Endometrial microvascular endothelial cells (primary cell): ENCODE results near the gene CELA2A. TPM values are rescaled to one million over a fixed set of nuclear protein-coding genes. Genes with fewer than 3 reads are reported as not detected.
"Not testable (repeated sequence)": the region's sequence is repeated elsewhere in the genome, so short reads cannot be mapped to it uniquely, and the experiment has no call there.

ENCODE experiments used
- in situ Hi-C: cut with HindIII; loops from 2 replicates; pipeline ENCODE4 v1.10.0; 2017; ENCODE audit warnings: low sequenced_read_pairs, low pct_unique_long_range_greater_than_20kb; ENCODE audit errors: inconsistent ontology term
- total RNA-seq: library from RNA; depleted of rRNA; stranded (reverse); fragments of >200 nt; gene quantifications from one replicate; pipeline ENCODE4 v1.2.3, GENCODE V29; 2015; ENCODE audit errors: inconsistent ontology term

The CELA2A gene
- total RNA-seq, 1 donor from 2014 or later, result not detected

GRCh38 chr1:15510611-15511405 is 54.3 kb downstream of the CELA2A start:
- in situ Hi-C loops, result no loop called here

DNA sequence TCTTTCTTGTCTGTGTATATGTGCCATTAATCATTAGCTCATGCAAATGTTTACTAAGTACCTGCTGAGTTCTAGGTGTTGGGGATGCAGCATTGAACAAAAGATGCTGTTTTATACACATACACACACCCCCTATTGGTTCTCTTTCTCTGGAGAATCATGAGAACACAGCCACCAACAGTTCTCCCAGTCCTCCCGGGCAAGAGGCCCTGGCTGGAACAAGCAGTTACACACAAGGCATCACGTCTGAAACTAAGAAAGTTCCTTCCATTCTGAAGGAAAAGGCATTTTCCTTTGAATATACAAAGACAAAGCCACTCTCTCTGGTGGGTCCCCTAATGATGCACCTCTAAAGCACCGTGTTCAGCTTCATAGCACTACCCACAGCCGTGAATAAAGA is 56.7 kb downstream of the CELA2A start:
- in situ Hi-C loops, result no loop called here

GRCh38 chr1:15513919-15514318 is 57.4 kb downstream of the CELA2A start:
- in situ Hi-C loops, result no loop called here

DNA sequence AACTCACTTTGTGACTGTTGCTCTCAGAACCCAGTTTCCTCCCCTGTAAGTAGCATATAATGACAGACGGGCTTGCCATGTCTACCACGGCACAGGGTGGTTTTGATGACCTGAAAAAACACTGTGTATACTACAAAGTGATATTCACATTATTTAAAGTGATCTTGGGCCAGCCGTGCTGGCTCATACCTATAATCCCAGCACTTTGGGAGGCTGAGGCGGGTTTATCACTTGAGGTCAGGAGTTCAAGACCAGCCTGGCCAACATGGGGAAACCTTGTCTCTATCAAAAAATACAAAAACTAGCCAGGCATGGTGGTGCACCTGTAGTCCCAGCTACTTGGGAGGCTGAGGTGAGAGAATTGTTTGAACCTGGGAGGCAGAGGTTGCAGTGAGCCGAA is 58.0 kb downstream of the CELA2A start:
- in situ Hi-C loops, result not testable (repeated sequence)

- in situ Hi-C loops, result no loop called here
Measured at GRCh38 chr1:15515022-15515663, 58.6 kb downstream of the CELA2A start.

GRCh38 chr1:15519625-15520024 is 63.1 kb downstream of the CELA2A start:
- in situ Hi-C loops, result no loop called here

DNA sequence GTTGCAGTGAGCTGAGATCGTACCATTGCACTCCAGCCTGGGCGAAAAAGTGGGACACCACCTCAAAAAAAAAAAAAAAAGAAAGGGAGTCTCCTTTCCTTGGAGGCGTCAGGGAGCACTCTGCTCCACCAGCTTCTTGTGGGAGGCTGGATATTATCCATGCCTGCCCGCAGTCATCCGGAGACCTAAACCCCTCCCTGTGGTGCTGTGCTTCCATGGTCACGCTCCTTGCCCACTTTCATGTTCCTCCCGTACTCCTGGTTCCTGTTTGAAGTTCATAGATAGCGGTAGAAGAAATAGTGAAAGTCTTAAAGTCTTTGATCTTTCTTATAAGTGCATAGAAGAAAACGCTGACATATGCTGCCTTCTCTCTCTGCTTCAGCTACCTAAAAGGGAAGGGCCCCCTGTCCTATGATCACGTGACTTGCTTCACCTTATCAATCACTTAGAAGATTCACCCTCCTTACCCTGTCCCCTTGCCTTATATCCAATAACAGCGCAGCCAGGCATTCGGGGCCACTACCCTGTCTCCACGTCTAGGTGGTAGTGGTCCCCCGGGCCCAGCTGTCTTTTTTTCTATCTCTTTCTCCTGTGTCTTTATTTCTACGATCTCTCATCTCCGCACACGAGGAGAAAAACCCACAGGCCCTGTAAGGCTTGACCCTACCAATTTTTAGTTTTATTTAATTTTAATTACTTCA is 64.8 kb downstream of the CELA2A start:
- in situ Hi-C loops, result not testable (repeated sequence)

Other genes with a start within 250 kb of the CELA2A start
- gene FHAD1, start 209.5 kb upstream of the CELA2A start, total RNA-seq, result 1.2 TPM
- 162 TPM for gene EFHD2, start 46.8 kb upstream of the CELA2A start, total RNA-seq
- not detected for gene CTRC, start 18.3 kb upstream of the CELA2A start, total RNA-seq
- gene CELA2B, start 19.4 kb downstream of the CELA2A start, total RNA-seq, result not detected
- 14.8 TPM for gene CASP9, start 67.5 kb downstream of the CELA2A start, total RNA-seq
- gene DNAJC16, start 70.1 kb downstream of the CELA2A start, total RNA-seq, result 26.4 TPM
- gene AGMAT, start 128.3 kb downstream of the CELA2A start, total RNA-seq, result 2.6 TPM
- gene DDI2, start 160.7 kb downstream of the CELA2A start, total RNA-seq, result 5.8 TPM
- 42.1 TPM for gene PLEKHM2, start 227.6 kb downstream of the CELA2A start, total RNA-seq